Stimulated activated CD4-positive, alpha-beta T cell treated with anti-CD3 and anti-CD28 coated beads, Interleukin-15, amount 100 ng/mL, for 48 hours (primary cell): ENCODE measurements around the gene SNX1.
A peak's percentile ranks its signal among the peaks of the same experiment; 100 is the strongest.

Experiments
- DNase-seq, 2 donors: peaks; one replicate each; pipeline ENCODE4 v3.0.0-alpha.2; 2020; ENCODE audit warnings: low read depth in 2 of 2

SNX1 gene

GRCh38 chr15:64162869-64163658, 67.3 kb downstream of the SNX1 start, which contains the start of gene PPIB:
Gene PPIB (minus strand): TSS chr15:64163022. CDS start chr15:64162986, 36 bp downstream.
- peak; percentile 95 to 97 for DNase-seq

DNA sequence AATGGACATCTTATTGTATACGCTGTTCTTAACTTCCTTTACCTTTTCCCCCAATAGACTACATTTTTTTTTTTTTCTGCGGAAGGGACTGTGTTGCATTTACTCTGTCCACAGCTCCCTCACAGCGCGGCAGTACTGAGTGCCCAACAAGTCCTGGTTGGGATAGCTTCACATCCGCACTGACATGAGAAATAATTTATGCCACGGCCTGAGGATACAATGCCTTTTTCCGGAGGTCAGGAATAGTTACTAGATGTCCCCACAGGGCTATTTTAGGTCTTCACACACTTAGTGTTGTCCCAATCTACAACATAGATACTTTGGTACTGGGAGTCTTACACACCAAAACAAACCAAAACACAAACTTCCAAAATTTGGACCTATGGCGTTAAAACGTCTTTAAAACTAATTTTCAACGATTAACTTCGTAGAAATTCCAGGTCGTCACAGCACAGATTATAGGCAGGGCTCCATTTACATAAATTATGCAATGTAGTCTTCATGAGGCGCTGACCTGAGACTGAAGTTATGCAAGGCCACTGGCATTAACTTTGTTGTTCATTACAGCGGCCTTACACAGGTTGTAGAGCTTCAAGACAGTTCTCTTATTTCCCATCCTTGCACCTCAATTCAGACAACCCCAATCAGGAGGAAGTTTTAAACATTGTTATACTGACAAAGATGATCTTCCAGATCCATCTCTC, 68.0 kb downstream of the SNX1 start:
- DNase-seq, result no peak

DNA sequence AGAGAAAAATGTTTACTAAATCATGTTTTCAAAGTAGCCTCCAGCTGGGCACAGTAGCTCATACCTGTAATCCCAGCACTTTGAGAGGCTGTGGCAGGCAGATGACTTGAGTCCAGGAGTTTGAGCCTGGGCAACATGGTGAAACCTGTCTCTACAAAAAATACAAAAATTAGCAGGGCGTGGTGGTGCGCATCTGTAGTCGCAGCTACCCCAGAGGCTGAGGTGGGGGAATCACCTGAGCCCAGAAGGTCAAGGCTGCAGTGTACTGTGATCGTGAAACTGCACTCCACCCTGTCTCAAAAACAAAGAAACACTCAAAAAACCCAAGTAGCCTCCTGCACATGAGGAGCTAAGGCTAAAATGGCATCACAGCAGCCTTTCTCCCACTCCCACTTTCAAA, 68.7 kb downstream of the SNX1 start:
- DNase-seq, result no peak

DNA sequence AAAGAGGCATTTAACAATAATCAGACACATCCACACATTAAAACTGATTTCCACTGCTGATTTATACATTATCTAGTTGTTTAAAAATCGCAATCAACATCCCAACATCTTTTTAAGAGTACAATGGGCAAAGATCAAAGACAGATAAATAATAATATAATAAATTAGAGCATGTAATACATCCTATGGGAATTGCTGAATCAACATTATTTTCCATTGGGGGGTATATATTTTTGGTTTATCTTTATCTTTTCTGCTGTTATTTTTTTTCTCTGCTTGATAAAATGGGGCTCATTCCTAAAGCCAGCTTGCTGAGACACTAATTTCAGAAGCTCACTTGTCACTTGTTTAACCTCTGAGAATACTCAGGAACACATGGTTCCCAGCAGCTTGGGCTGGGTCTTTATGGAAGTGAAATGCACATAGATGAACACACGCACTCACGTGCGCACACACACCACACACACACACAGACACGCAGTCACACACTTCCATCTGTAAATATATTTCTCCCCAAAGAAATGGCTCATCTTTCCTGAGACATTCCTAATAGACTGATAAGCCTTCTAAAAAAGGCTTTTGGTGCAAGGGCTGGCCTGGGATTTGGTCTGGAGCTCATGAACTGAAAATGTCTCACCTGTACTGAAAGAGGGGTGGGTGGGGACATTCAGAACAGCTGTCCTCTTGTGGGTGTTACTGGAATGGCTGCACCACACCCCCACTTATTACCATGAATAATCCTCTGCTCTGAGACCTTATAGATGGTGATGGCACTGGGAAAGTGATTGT, 70.5 kb downstream of the SNX1 start:
- no peak for DNase-seq

DNA sequence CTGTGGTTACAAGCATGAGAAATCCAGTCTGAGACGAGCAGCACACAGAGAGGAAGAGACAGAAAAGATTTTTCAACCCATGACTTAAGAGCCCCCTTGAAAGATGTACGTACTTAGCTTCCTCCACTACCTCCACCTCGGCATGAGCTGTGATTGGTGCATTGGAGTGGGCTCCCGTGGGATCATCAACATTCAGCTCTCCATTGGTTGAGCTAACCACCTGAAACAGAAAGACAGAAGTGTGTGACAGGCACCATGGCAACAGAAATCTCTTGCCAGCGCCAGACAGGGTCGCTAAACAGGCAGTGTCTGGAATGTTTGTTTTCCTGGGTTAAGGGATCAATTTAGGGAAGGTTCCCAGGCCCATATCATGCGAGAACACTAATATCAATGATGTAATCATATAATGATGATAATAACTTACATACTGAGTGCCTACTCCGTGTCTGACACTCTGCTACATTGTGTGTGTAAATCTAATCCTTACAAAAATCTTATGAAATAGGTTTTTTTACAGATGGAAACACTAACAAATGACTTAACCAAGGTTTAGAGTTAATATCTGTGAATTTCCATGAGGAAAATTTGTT, 84.5 kb downstream of the SNX1 start:
- no peak for DNase-seq

GRCh38 chr15:64182859-64183370, 87.1 kb downstream of the SNX1 start:
- DNase-seq, result no peak

DNA sequence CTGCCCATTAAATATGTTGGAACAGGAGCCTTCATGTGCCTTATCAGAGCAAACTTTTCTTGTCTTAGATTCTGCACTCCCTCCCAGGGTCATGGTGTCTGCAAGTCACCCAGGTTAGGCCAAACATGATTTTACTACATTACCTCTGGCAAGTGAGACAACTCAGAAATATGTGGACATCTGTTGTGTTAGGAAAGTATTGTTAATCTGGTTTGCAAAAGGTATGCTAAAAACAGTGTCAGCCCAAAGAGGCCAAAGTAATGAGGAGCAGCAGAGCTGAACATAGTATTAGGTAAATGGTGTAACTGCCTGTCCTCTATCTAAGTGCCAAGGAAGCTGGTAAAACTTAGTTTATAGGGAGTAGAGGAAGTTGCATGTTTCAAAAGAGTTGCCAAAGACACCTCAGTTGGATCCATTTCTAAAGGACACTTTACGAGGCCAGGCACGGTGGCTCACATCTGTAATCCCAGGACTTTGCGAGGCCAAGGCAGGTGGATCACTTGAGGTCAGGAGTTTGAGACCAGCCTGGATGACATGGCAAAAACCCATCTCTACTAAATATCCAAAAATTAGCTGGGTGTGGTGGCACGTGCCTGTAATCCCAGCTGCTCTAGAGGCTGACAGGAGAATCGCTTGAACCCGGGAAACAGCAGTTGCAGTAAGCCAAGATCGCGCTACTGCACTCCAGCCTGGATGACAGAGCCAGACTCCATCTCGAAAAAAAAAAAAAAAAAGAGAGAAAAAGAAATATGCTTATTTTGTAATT, 89.5 kb downstream of the SNX1 start:
- no peak for DNase-seq

- no peak for DNase-seq
These were observed 91.8 kb downstream of the SNX1 start for GRCh38 chr15:64187396-64188191.
